Activated T-cell treated with anti-CD3 and anti-CD28 coated beads for 1 hour (primary cell): ENCODE measurements around the gene ADCY4.

Experiments
- DNase-seq: peaks from one replicate; pipeline ENCODE4 v3.0.0-alpha.2; 2020; ENCODE audit warnings: low read depth

Gene ADCY4

DNA sequence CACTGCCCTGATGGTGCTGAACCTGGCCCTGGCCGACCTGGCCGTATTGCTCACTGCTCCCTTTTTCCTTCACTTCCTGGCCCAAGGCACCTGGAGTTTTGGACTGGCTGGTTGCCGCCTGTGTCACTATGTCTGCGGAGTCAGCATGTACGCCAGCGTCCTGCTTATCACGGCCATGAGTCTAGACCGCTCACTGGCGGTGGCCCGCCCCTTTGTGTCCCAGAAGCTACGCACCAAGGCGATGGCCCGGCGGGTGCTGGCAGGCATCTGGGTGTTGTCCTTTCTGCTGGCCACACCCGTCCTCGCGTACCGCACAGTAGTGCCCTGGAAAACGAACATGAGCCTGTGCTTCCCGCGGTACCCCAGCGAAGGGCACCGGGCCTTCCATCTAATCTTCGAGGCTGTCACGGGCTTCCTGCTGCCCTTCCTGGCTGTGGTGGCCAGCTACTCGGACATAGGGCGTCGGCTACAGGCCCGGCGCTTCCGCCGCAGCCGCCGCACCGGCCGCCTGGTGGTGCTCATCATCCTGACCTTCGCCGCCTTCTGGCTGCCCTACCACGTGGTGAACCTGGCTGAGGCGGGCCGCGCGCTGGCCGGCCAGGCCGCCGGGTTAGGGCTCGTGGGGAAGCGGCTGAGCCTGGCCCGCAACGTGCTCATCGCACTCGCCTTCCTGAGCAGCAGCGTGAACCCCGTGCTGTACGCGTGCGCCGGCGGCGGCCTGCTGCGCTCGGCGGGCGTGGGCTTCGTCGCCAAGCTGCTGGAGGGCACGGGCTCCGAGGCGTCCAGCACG lies 18.9 kb downstream of the ADCY4 start:
- no peak for DNase-seq

DNA sequence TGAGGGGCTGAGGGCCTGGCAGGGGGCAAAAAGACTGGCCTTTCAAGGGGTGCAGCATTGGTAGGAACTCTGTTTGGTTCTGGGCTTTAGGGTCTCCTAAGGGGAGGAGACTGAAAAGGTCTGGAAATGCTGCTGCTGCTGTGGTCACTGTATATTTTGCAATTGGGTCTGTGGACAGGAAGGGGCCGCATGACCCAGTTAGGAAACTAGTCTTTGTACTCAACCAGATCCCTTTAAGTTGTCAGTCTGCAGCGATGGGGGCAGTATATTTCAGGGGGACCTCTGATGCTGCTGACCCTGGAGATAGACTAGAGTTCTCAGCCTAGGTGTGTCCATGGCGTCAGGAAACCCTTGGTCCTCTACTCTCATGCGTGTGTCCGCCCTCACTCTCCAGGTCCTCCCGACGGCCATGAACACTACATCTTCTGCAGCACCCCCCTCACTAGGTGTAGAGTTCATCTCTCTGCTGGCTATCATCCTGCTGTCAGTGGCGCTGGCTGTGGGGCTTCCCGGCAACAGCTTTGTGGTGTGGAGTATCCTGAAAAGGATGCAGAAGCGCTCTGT lies 19.5 kb downstream of the ADCY4 start:
- DNase-seq = no peak

DNA sequence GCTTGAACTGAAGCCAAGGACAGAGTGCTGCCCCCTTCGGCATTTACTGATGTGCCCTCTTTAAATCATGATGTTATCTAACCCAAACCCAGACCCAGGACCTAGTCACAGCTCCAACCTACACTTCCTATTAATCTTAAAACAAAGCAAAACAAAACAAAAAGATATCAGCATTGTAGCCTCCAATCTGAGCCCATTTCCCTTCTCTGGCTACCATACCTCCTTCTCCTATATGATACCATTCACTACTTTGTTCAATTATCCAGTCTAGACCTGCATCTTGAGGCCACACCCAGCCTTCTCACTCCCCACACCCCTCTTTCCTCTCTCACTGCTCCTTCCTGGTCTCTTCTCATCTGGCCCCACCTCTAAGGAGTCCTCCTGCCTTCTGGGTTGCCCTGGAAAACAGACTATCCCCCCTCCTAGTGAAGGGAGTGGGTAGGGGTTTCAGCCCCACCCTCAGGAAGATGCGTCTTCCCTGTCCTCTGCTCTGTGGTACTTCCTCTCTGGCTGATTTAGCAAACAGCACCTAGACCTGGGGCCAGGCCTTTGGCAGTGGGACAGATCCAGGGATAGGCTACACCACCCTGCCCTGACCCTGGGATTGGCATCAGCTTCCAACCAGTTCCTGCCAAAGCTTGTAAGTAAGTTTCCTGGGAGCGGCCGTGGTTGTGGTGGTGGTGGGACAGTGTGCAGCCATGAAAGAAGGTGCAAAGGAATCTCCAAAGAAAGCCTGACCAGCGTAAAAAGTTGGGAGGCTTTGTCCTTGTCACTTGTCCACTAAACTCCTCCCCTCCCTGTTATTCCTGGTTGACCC lies 20.3 kb downstream of the ADCY4 start:
- no peak for DNase-seq

DNA sequence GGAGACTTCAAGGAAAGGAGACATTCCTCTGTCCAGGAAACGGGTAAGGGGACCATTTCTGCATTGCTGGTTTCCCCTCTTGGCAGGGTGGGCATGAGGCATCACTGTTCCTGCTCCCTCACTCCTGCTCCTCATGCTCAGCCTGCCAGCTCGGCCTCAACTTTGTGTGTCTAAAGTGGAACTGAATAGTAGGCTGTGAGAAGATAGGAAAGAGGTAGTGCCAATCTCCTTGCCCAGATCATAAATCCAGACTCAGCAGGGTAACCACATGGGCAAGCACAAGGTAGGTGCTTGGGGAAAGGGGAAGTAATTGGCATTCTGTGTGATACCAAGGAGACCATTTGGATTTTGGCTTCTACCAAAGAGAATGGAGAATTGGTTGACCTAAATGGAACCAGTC lies 21.0 kb downstream of the ADCY4 start:
- no peak for DNase-seq

DNA sequence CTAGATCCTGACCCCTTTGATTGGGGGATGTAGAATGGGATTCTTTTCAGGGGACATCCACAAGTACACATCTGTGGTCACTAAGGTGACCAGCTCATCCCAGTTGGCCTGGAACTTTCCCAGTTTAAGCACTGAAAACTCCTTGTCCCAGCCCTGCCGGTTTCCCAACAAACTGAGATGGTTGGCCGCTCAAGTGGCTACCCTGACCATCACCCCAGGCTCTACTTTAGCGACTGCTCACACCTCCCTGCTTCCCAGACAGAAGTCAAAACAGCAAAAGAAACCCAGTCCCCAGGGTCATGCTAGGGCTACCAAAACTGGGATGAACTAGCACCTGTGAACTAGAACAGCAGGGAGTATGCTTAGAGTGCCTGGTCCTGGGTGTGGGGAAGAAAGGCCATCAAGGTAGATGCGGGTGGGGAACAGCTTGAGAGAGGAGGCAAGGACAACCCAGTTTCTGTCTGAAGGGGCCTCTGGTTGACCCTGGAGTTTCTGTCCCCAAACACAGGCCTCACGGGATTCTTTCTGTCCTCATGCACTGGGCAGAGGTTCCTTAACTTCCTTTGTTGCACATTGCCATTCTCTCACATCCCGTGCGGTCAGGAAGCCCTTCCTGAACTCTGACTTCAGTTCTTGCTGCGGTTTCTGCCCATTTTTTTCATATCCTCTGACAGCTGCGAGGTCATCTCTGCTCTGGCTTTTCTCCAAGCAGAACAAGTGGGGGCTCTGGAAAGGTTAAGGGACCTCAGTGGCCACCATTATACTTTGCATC lies 21.9 kb downstream of the ADCY4 start:
- no peak for DNase-seq

DNA sequence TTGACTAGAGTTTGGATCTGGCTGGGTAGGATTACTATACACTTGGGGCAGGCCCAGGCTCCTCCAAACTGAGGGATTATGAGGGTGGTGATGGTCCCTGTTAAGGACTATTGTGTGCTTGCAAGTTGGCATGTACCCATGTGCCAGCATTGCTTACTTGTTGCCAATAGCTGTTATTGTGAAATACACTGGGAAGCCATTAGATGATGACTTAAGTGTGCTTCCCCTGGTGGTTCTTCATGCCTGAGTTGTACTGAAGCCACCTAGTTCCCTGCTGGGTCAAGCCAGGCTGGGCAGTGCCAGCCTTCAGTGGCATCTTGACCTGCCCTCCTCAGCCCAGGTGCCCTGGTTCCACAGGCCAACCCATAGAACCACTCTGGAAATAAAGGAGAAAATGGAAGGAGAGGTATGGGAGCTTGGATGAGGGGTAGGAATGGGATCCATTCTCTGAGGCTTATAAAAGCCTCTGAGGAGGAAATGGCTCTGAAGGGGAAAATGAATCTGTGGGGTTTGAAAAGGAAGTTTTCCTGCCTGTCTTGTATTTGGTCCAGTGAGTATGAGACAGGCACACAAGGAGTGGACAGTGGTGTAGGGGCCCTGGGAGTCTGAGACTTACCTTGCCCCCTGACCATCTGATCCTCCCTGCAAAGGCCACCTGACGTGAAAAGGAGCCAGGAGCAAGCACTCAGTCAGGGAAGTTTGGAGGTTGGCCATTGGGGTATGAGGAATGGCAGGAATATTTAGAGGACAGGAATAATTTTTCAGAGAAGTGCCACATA lies 22.8 kb downstream of the ADCY4 start:
- no peak for DNase-seq

DNA sequence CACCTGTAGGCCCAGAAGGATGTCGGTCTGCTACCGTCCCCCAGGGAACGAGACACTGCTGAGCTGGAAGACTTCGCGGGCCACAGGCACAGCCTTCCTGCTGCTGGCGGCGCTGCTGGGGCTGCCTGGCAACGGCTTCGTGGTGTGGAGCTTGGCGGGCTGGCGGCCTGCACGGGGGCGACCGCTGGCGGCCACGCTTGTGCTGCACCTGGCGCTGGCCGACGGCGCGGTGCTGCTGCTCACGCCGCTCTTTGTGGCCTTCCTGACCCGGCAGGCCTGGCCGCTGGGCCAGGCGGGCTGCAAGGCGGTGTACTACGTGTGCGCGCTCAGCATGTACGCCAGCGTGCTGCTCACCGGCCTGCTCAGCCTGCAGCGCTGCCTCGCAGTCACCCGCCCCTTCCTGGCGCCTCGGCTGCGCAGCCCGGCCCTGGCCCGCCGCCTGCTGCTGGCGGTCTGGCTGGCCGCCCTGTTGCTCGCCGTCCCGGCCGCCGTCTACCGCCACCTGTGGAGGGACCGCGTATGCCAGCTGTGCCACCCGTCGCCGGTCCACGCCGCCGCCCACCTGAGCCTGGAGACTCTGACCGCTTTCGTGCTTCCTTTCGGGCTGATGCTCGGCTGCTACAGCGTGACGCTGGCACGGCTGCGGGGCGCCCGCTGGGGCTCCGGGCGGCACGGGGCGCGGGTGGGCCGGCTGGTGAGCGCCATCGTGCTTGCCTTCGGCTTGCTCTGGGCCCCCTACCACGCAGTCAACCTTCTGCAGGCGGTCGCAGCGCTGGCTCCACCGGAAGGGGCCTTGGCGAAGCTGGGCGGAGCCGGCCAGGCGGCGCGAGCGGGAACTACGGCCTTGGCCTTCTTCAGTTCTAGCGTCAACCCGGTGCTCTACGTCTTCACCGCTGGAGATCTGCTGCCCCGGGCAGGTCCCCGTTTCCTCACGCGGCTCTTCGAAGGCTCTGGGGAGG lies 23.9 kb downstream of the ADCY4 start, which contains the start of gene LTB4R:
Gene LTB4R (plus strand): TSS at position 857 of the 959 bp plus-strand sequence. CDS start 4,150 bp downstream, outside the sequence.
- peak; percentile 41 for DNase-seq

DNA sequence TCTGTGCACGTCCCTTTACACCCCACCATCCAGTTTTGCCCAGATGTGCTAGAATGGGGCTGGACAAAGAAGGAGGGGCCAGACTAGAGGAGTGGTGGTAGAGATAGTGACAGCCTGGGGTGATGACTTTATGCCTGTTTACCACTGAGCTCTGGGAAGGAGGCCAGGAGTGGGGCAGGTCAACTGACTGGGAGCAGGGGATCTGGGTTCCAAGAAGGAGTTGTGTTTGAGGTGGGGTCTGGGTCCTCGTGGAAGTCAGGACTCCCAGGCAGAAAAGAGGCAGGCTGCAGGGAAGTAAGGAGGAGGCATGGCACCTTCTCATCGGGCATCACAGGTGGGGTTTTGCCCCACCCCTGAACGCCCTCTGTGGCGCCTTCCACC lies 24.6 kb downstream of the ADCY4 start:
- DNase-seq = no peak

DNA sequence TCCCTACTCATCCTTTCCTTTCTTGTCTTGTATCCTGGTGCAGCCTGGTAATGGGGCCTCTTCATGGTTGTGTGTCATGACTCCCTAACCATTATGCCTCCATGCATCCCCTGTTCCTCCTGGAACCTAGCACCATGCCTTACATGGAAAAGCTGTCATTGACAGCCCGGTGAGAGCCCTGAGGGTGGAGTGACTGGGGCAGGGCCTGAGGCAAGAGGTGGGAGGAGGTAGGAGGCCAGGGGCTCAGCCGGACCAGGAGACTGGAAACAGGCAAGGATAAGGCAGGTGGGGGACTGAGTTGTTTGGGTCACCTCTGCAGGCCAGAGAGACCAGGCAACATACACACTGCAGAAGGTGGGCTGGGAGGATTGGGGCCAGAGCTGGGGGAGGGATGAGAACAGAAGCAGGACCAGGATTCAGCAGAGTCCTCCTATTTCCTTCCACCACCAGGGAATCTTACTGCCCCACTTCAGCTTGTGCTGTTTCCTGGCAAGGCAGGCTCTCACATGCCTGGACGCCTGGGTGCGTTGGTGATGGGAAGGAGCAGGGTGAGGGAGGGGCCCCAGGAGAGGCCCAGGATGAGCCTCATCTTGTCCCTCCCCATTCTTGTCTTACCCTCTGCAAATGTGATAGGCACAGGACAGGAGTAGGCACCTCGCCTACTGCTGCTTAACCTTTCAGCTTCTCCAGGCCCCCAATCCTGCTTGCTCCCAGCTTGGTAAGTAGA lies 25.2 kb downstream of the ADCY4 start, which contains the start of gene LTB4R2:
Gene LTB4R2 (plus strand): TSS at position 603 of the 727 bp plus-strand sequence. CDS start 525 bp downstream, outside the sequence.
- DNase-seq = no peak

DNA sequence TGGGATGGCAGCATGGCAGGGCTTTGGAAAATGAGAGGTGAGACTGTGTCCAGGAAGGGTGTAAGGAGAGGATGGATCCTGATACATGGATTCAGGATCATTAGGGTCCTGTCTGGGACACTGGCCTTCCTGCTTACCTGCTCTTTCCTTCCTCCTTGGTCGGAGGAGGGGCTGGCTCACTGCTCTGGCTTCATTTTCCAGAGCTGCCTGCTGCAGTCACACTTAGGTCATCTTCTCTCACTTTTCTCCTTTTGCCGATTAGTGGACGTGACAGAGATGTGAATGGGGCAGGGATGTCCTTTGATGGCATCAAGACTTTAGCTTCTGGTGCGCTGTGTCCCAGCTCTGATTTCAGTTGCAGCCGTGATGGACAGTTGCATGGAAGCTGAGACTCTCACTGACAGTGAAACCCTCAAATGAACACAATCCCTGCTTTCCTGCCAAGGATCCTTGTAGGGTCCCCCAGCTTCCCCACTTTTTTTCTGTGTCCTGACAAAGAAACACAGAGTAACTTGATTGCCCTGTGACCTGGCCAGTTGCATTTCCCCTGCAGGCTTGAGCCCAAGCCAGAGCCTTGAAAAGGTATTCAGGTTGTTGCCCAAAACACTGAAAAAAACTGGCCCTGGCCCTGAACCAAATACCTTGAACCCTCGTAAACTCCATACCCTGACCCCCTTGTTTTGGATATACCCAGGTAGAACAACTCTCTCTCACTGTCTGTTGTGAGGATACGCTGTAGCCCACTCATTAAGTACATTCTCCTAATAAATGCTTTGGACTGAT lies 26.3 kb downstream of the ADCY4 start:
- DNase-seq = no peak

DNA sequence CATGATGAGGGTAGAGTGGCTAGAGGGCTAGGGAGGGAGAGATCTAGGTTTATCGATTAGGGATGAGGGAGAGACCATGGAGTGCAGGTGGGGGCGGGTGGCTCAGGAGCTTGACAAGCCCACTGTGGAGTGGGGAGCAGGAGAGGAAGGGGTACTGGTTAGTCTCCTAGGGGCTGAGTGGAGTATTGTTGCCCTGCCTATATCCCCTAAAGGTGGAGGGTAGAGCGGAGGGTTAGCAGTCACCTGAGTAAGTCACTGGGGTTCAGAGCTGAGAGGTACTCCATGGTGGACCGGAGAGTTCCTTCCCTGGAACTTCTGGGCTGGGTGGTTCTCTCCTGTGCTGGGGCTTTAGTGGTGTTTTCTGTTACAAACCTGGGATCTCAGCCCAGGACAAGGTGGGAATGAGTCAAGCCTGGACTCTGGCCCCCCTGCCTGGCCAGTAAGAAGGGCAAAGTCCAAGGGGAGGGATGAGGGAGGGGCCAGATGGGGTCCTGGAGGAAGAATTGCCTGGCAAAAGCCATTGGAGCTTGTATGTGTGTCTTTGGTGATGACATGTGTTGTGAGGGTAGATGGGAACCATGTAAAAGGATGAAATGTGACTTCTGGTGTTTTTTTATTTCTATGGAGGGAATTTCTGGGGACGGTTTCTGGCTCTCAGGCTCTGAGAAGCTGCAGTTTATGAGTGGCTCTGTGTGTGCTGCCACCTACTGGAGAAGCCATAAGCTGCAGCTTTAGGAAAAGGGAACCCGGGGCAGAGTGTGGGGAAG lies 27.1 kb downstream of the ADCY4 start, which contains the start of gene CIDEB:
Gene CIDEB (minus strand): TSS at position 403 of the 767 bp plus-strand sequence. CDS start 119 bp downstream, at position 284.
- DNase-seq = peak; percentile 53

DNA sequence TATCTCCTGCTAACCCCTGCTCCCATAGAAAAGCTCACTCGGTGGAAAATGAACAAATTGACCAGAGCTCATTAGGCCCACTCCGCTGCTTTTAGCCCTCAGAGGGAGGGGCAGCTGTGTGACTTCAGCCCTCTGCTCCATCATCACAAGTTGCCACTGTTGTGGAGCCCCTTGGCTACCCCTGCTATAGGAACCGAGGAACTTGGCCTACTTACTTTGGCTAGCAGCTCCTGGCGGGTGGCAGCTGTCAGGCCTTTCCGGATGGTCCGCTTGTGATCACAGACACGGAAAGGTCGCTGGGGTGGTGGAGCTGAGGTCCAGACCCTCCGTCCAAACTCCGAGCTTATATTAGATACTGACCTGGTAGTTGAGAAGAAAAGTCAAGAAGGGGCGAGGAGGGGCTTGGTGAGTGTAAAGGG lies 27.7 kb downstream of the ADCY4 start:
- DNase-seq = no peak

DNA sequence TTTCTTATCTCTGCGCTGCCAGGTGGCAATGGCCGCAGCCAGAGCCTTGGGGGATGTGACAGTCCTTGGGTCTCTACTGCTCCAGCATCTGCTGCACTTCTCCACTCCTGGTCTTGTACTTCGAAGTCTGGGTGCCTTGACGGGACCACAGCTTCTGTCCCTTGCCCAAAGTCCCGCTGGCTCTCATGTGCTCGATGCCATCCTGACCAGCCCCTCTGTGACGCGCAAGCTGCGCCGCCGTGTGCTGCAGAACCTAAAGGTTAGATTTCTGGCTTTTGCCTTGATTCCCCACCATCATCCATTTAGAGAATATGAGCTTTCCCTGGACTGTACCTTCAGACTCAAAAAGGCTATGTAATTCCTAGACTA lies 30.9 kb downstream of the ADCY4 start:
- DNase-seq = no peak

DNA sequence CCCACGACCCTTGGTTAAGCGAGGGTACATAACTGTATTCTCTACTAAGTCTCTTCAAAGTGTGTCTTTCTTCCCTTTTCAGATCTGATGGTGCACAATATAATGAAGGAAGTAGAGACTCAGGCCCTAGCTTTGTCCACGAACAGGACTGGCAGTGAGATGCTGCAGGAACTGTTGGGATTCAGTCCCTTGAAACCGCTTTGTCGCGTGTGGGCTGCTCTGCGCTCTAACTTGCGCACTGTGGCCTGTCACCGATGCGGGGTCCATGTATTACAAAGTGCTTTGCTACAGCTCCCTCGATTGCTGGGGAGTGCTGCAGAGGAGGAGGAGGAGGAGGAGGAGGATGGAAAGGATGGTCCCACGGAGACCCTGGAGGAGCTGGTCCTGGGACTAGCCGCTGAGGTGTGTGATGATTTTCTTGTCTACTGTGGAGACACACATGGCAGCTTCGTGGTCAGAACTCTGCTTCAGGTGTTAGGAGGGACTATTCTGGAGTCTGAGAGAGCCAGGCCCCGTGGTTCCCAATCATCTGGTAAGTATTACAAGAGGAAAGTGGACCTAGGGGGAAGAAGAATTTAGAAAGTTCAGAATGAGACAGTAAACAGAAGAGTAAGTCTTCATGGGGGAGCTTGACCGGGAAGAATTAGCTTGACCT lies 34.4 kb downstream of the ADCY4 start:
- no peak for DNase-seq

DNA sequence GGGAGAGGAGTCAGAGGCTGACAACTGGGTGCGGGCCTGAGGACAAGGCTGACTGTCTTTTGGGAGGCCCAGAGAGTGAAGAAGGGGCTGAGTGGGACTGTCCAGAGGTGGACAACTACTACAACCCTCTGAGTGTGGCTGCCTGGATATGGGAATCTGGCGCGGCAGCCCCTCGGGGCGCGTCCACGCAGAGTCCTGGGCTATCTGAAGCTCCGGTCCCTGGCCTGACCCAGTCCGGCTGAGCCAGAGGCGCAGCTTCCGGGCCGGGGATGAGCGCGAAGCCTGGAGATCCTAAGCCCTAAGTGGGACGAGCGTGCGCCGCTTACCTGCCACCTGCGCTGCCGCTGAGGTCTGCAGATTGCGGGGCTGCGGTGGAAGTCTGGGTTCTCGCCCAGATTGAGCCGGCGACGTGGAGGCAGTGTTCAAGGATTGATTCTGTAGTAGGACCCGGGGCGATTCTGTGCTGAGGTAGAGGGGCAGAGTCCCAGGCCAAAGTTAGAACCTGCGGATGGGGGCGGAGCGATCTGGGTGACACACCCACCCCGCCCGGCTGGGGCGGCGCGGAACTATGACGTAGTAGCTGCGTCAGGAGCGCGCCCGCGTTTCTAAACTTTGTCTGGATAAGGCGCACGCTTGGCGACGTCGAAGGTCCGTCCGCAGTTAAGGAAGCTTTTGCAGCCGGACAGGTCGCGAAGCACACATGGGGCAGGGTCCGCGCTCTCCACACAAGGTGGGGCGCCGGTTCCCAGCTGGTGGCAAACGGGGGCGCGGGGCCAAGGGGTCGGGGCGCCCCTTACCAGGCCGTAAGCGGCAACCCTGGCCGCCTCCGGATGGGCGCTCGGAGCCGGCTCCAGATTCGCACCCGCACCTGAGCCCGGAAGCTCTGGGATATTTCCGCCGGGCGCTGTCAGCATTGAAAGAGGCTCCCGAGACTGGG lies 35.3 kb downstream of the ADCY4 start, which contains the start of the genes DHRS1 and NOP9:
Gene DHRS1 (minus strand): TSS at position 526 of the 937 bp plus-strand sequence. CDS start 674 bp downstream, outside the sequence.
Gene NOP9 (plus strand): TSS at position 596 of the 937 bp plus-strand sequence. CDS start 105 bp downstream, at position 701.
- DNase-seq = peak; percentile 93

DNA sequence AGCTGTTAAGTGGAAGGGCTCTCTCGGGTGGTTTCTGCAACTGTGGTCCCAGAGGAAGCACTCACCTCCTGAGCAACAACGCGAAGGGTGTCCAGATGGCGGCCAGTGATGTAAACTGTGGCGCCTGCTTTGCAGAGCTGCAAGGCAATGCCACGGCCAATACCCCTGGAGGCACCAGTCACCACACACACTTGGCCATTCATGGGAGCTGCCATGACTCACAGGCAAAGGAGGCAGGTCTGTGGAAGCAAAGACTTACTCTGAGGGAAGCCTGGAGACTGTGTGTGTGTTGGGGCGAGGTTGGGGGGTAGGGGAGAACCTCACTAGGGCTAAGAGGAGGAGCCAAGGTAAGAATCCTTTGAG lies 36.0 kb downstream of the ADCY4 start:
- no peak for DNase-seq
